ENCODE measurements around the gene COPS8. TPM values are rescaled to one million over a fixed set of nuclear protein-coding genes. Genes with fewer than 3 reads are reported as not detected.

Gene COPS8
- total and polyA plus RNA-seq, 2 of the 4 experiments (the other 2 are of a cell fraction): 47.0 to 64.9 TPM

GRCh38 chr2:237075749-237076599 is 9.7 kb upstream of the COPS8 start (continued):
- TF ChIP-seq RCOR1 (IDR thresholded peaks at IDR 0.05; ENCODE audit: insufficient replicate concordance, low read length) (no peak), CEBPB (IDR thresholded peaks at IDR 0.05; ENCODE audit: low read depth, low read length) (no peak)

DNA sequence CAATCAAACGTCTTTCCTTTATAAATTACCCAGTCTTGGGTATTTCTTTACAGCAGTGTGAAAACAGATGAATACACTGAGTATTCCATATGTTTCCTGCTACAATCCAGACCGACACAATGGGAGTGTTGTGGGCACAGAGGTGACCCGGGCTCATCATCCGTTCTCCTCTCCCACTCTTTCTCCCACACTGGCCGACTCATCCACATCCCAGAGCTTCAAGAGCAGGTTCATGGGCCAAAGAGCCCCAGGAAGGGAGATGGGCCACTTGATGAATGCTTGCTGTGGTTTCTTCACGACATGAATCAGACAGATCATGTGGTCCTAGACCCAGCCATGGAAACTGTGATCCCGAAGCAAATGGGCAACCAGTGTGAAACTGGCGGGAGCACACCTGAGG is 4.1 kb upstream of the COPS8 start:
- Histone ChIP-seq H3K9ac (ENCODE audit: low read depth, low read length) (no peak overlapping the region), H4K5ac (ENCODE audit: low read depth, low read length) (no peak overlapping the region), H3K56ac (ENCODE audit: extremely low read depth, insufficient read depth, low read length) (no peak overlapping the region), H3K23ac (ENCODE audit: low read depth, low read length) (no peak overlapping the region), H3K27me3 (ENCODE audit: control insufficient read depth, insufficient read depth, low read length) (no peaks in the 10 kb centered on the region), H3K79me1 (ENCODE audit: low read depth in 1 of 2, low read length in 2 of 2) (peaks cover 15 to 25% of the 10 kb centered on the region in 2 experiments), H3K18ac (ENCODE audit: low read depth, low read length) (no peak overlapping the region), H3K14ac (replicated peaks; ENCODE audit: low read depth, low read length) (no peak overlapping the region), H4K20me1 (ENCODE audit: insufficient read depth, low read length) (no peaks in the 10 kb centered on the region), H2BK120ac (ENCODE audit: low read depth, low read length) (no peak overlapping the region), H2BK5ac (ENCODE audit: low read depth, low read length, poor library complexity, severe bottlenecking) (no peak overlapping the region), H4K91ac (ENCODE audit: insufficient read depth, low read depth, low read length) (no peak overlapping the region), H4K8ac (ENCODE audit: low read depth in 2 of 2, low read length in 2 of 2) (no peak overlapping the region), H2AFZ (replicated peaks; ENCODE audit: low read length, poor library complexity) (no peak overlapping the region), H2BK15ac (ENCODE audit: low read depth, low read length) (no peak overlapping the region), H2AK5ac (ENCODE audit: low read depth, low read length) (no peak overlapping the region), H3K4me3 (ENCODE audit: insufficient read depth, low read depth, low read length) (no peak overlapping the region), H2AK9ac (replicated peaks; ENCODE audit: low read depth, low read length, poor library complexity) (no peak overlapping the region), H3K4ac (ENCODE audit: low read depth, low read length) (no peak overlapping the region), H3K9me1 (ENCODE audit: insufficient read depth, low read length) (0 out of 2 replicates have a peak, but pooled peaks cover 4% of the 10 kb centered on the region), H3K4me2 (ENCODE audit: low read depth, low read length) (no peak overlapping the region), H2BK20ac (ENCODE audit: low read depth, low read length) (no peak overlapping the region), H3K4me1 (ENCODE audit: control insufficient read depth, insufficient read depth, low read length) (no peaks in the 10 kb centered on the region), H3K36me3 (ENCODE audit: control insufficient read depth, insufficient read depth, low read length) (no peaks in the 10 kb centered on the region), H3K9me3 (ENCODE audit: control insufficient read depth, insufficient read depth, low read length) (no peaks in the 10 kb centered on the region), H3K27ac (ENCODE audit: insufficient read depth, low read length) (no peak overlapping the region)
- intact Hi-C loops (cut with micrococcal nuclease) (no loop called here), dilution Hi-C loops (cut with HindIII; ENCODE audit: low sequenced_read_pairs, unreplicated experiment) (no loop called here), in situ Hi-C loops (cut with MboI; ENCODE audit: low sequenced_read_pairs) (loop anchor here (25.0 kb wide), 1 partner anchor 1444 kb away; no protein-coding TSS in a partner anchor)
- no CpG with 5 or more reads among the region's 8 CpGs for WGBS, 2 experiments (ENCODE audit: extremely low coverage in 2 of 2, insufficient read length in 1 of 2)
- ATAC-seq (ENCODE audit: low read depth) (no peak), DNase-seq (peak; percentile 19)
- BruUV-seq (replicated peaks): no TSS peak
- ChIA-PET CTCF (no interaction called here), POLR2A (ENCODE audit: unreplicated experiment) (no interaction called here)
- TF ChIP-seq FOS (IDR thresholded peaks at IDR 0.05; ENCODE audit: low read depth, low read length) (no peak), RFX5 (IDR thresholded peaks at IDR 0.05; ENCODE audit: low read depth, low read length) (no peak), RAD21 (IDR thresholded peaks at IDR 0.05; ENCODE audit: low read length) (no peak), MAZ (IDR thresholded peaks at IDR 0.05; ENCODE audit: borderline replicate concordance, low read depth, low read length) (no peak), NFE2L2 (IDR thresholded peaks at IDR 0.05; ENCODE audit: low read depth, low read length) (no peak), MXI1 (IDR thresholded peaks at IDR 0.05; ENCODE audit: borderline replicate concordance, low read depth, low read length) (no peak), RCOR1 (IDR thresholded peaks at IDR 0.05; ENCODE audit: insufficient replicate concordance, low read length) (no peak), BHLHE40 (IDR thresholded peaks at IDR 0.05; ENCODE audit: low read depth, low read length) (no peak), SMC3 (IDR thresholded peaks at IDR 0.05; ENCODE audit: low read depth, low read length) (no peak), CHD1 (IDR thresholded peaks at IDR 0.05; ENCODE audit: low read depth, low read length) (no peak), POLR2A (IDR thresholded peaks at IDR 0.05; ENCODE audit: low read depth, low read length) (no peak)
- TF ChIP-seq, protein P1, sequence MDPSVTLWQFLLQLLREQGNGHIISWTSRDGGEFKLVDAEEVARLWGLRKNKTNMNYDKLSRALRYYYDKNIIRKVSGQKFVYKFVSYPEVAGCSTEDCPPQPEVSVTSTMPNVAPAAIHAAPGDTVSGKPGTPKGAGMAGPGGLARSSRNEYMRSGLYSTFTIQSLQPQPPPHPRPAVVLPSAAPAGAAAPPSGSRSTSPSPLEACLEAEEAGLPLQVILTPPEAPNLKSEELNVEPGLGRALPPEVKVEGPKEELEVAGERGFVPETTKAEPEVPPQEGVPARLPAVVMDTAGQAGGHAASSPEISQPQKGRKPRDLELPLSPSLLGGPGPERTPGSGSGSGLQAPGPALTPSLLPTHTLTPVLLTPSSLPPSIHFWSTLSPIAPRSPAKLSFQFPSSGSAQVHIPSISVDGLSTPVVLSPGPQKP (IDR thresholded peaks at IDR 0.05; ENCODE audit: borderline replicate concordance, low read depth, low read length): no peak
- TF ChIP-seq, protein P2, sequence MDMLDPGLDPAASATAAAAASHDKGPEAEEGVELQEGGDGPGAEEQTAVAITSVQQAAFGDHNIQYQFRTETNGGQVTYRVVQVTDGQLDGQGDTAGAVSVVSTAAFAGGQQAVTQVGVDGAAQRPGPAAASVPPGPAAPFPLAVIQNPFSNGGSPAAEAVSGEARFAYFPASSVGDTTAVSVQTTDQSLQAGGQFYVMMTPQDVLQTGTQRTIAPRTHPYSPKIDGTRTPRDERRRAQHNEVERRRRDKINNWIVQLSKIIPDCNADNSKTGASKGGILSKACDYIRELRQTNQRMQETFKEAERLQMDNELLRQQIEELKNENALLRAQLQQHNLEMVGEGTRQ (IDR thresholded peaks at IDR 0.05; ENCODE audit: low read depth, low read length): no peak
